GM23248 (cell line): ENCODE data around the gene C11orf52.

Experiments used
- EZH2 ChIP-seq: fragments of 200-600 bp; sonication (generic); IDR thresholded peaks from 2 replicates; pipeline ENCODE4 v1.6.1; 2018; ENCODE audit warnings: antibody characterized with exemption, mild to moderate bottlenecking; ENCODE audit not compliant: insufficient read depth, poor library complexity, severe bottlenecking
- EZH2phosphoT487 ChIP-seq: fragments of 200-600 bp; sonication (generic); IDR thresholded peaks from 2 replicates; pipeline ENCODE4 v1.6.1; 2018; ENCODE audit warnings: antibody characterized with exemption, moderate library complexity, mild to moderate bottlenecking, low read depth; ENCODE audit not compliant: insufficient read depth

GRCh38 chr11:111911563-111912401 is 6.9 kb upstream of the C11orf52 start, which contains the start of gene CRYAB:
- TF ChIP-seq EZH2phosphoT487 (0 out of 2 replicates have a peak, but pooled peaks have one; percentile 22), EZH2 (no peak)
